ENCODE measurements around the gene MYL6B. TPM values are rescaled to one million over a fixed set of nuclear protein-coding genes. Genes with fewer than 3 reads are reported as not detected.

Gene MYL6B
- total RNA-seq, 6 experiments from 2014 or later: 4.9 to 18.7 (median 12.6) TPM

- Histone ChIP-seq H3K27me3 (no peaks in the 10 kb centered on the region), H3K27ac (no peak overlapping the region), H3K36me3 (peaks cover 4 to 80% (median 31%) of the 10 kb centered on the region in 4 donors), H3K4me1 (no peaks in the 10 kb centered on the region), H3K9me3 (no peaks in the 10 kb centered on the region), H3K4me3 (no peak overlapping the region)
- ATAC-seq: peak in 1 of 4 donors; percentile 24
- TF ChIP-seq CTCF (IDR thresholded peaks at IDR 0.05) (no peak), POLR2A (IDR thresholded peaks at IDR 0.05) (no peak)
- 67% methylated on average over 10 of the region's 19 CpGs for WGBS (ENCODE audit: insufficient coverage, low coverage, low lambda C conversion rate, missing lambda C conversion rate)
- no peak for DNase-seq
- intact Hi-C loops (cut with DNase I): no loop called here
Measured at GRCh38 chr12:56141946-56142784, 10.2 kb upstream of the MYL6B start.

- no peaks in the 10 kb centered on the region for H3K9me3 ChIP-seq
- peak in 1 of 4 donors; percentile 47 for ATAC-seq
- H3K27ac ChIP-seq: no peak overlapping the region
- H3K36me3 ChIP-seq: peaks cover 4 to 69% (median 21%) of the 10 kb centered on the region in 4 donors
- no peak overlapping the region for H3K4me3 ChIP-seq
- H3K27me3 ChIP-seq: no peaks in the 10 kb centered on the region
- no peak for TF ChIP-seq POLR2A (IDR thresholded peaks at IDR 0.05)
- no peak for TF ChIP-seq CTCF (IDR thresholded peaks at IDR 0.05)
- no peaks in the 10 kb centered on the region for H3K4me1 ChIP-seq
- intact Hi-C loops (cut with DNase I): no loop called here
- no peak for DNase-seq
- WGBS (ENCODE audit: insufficient coverage, low coverage, low lambda C conversion rate, missing lambda C conversion rate): 50% methylated on average over 4 of the region's 4 CpGs
Measured at GRCh38 chr12:56143217-56143616, 9.2 kb upstream of the MYL6B start.

GRCh38 chr12:56143870-56144269 is 8.5 kb upstream of the MYL6B start:
- TF ChIP-seq CTCF (IDR thresholded peaks at IDR 0.05): no peak
- no peak for TF ChIP-seq POLR2A (IDR thresholded peaks at IDR 0.05)
- Histone ChIP-seq H3K4me1 (no peaks in the 10 kb centered on the region), H3K9me3 (no peaks in the 10 kb centered on the region), H3K36me3 (peaks cover 4 to 63% (median 18%) of the 10 kb centered on the region in 4 donors), H3K27ac (no peak overlapping the region), H3K27me3 (no peaks in the 10 kb centered on the region), H3K4me3 (no peak overlapping the region)
- intact Hi-C loops (cut with DNase I): no loop called here
- ATAC-seq (peak; percentile 55 to 71 (median 66)), DNase-seq (no peak)
- 66% methylated on average over 8 of the region's 8 CpGs for WGBS (ENCODE audit: insufficient coverage, low coverage, low lambda C conversion rate, missing lambda C conversion rate)

- ATAC-seq: no peak
- intact Hi-C loops (cut with DNase I): no loop called here
- no peak for DNase-seq
- no peak for TF ChIP-seq CTCF (IDR thresholded peaks at IDR 0.05)
- TF ChIP-seq POLR2A (IDR thresholded peaks at IDR 0.05): no peak
- Histone ChIP-seq H3K4me3 (no peak overlapping the region), H3K36me3 (peaks cover 4 to 49% (median 10%) of the 10 kb centered on the region in 4 donors), H3K9me3 (no peaks in the 10 kb centered on the region), H3K27ac (no peak overlapping the region), H3K4me1 (no peaks in the 10 kb centered on the region), H3K27me3 (no peaks in the 10 kb centered on the region)
- 82% methylated on average over 3 of the region's 3 CpGs for WGBS (ENCODE audit: insufficient coverage, low coverage, low lambda C conversion rate, missing lambda C conversion rate)
Measured at GRCh38 chr12:56145217-56145616, 7.2 kb upstream of the MYL6B start.

Measured in right lobe of liver (tissue), 6 donors.